Peyer's patch (tissue), 4 donors: ENCODE data around the gene AGAP1. TPM values are rescaled to one million over a fixed set of nuclear protein-coding genes. Genes with fewer than 3 reads are reported as not detected.

Experiments used
- DNase-seq, 3 donors: peaks; one replicate each; pipeline ENCODE4 v3.0.0-alpha.2; 2017 to 2019
- H3K27ac ChIP-seq, 4 donors: fragments of 200-600 bp; sonication (generic); one replicate each; pipeline ENCODE4 v1.5.1; 2016 to 2019
- H3K27me3 ChIP-seq, 2 donors: fragments of 200-600 bp; sonication (generic); one replicate each; pipeline ENCODE4 v1.5.1; 2019
- H3K36me3 ChIP-seq, 3 donors: fragments of 200-600 bp; sonication (generic); one replicate each; pipeline ENCODE4 v1.5.1; 2016 to 2019
- H3K4me1 ChIP-seq, 4 donors: fragments of 200-600 bp; sonication (generic); one replicate each; pipeline ENCODE4 v1.5.1; 2016 to 2019
- H3K4me3 ChIP-seq, 4 donors: fragments of 200-600 bp; sonication (generic); 1 replicate in 3 of 4; 2 replicates in 1 of 4; pipeline ENCODE4 v1.5.1; 2016 to 2019; ENCODE audit warnings: mild to moderate bottlenecking in 1 of 4
- H3K9me3 ChIP-seq, 4 donors: fragments of 200-600 bp; sonication (generic); one replicate each; pipeline ENCODE4 v1.5.1; 2016 to 2019; ENCODE audit warnings: mild to moderate bottlenecking in 1 of 4
- POLR2A ChIP-seq, 2 donors: fragments of 450-650 bp; IDR thresholded peaks; one replicate each; pipeline ENCODE4 v1.5.1; 2017; ENCODE audit warnings: antibody characterized with exemption in 2 of 2, mild to moderate bottlenecking in 2 of 2, moderate library complexity in 2 of 2
- total RNA-seq, 4 donors: library from RNA; depleted of rRNA; stranded (reverse); fragments of >200 nt; gene quantifications; one replicate each; pipeline ENCODE4 v1.1.0, GENCODE V29; 2016
- TF ChIP-seq, protein P1 (sequence below), 6 experiments: fragments of 450-650 bp in 4 of 6; fragments of 200-600 bp in 2 of 6; sonication (generic) in 1 of 6; IDR thresholded peaks; one replicate each; pipeline ENCODE4 v1.5.1; 2017 to 2019; ENCODE audit warnings: antibody characterized with exemption in 6 of 6, mild to moderate bottlenecking in 3 of 6, moderate library complexity in 1 of 6

Gene AGAP1
- total RNA-seq, 4 donors from 2014 or later, result 55.7 to 79.1 (median 66.9) TPM

GRCh38 chr2:236164201-236164924 is 670.5 kb downstream of the AGAP1 start:
- Histone ChIP-seq H3K4me3 (peak overlapping the region in 3 of 4 donors; percentile 19 to 44 (median 29)), H3K36me3 (no peaks in the 10 kb centered on the region), H3K27me3 (peaks cover 0 to 80% of the 10 kb centered on the region in 2 donors), H3K4me1 (peaks cover 0 to 56% (median 4%) of the 10 kb centered on the region in 4 donors), H3K27ac (no peak overlapping the region), H3K9me3 (peaks cover 0 to 6% (median 0%) of the 10 kb centered on the region in 4 donors)
- DNase-seq, result no peak
- TF ChIP-seq POLR2A (IDR thresholded peaks at IDR 0.05), result no peak
- TF ChIP-seq, protein P1, sequence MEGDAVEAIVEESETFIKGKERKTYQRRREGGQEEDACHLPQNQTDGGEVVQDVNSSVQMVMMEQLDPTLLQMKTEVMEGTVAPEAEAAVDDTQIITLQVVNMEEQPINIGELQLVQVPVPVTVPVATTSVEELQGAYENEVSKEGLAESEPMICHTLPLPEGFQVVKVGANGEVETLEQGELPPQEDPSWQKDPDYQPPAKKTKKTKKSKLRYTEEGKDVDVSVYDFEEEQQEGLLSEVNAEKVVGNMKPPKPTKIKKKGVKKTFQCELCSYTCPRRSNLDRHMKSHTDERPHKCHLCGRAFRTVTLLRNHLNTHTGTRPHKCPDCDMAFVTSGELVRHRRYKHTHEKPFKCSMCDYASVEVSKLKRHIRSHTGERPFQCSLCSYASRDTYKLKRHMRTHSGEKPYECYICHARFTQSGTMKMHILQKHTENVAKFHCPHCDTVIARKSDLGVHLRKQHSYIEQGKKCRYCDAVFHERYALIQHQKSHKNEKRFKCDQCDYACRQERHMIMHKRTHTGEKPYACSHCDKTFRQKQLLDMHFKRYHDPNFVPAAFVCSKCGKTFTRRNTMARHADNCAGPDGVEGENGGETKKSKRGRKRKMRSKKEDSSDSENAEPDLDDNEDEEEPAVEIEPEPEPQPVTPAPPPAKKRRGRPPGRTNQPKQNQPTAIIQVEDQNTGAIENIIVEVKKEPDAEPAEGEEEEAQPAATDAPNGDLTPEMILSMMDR (IDR thresholded peaks at IDR 0.05), result no peak

GRCh38 chr2:236164925-236165841 is 671.3 kb downstream of the AGAP1 start:
- no peak for DNase-seq
- H3K27me3 ChIP-seq, result peaks cover 0 to 82% of the 10 kb centered on the region in 2 donors
- no peaks in the 10 kb centered on the region for H3K36me3 ChIP-seq
- TF ChIP-seq POLR2A (IDR thresholded peaks at IDR 0.05), result no peak
- TF ChIP-seq, protein P1 (IDR thresholded peaks at IDR 0.05), result no peak
- H3K4me3 ChIP-seq, result peak overlapping the region in 1 of 4 donors; percentile 44
- H3K9me3 ChIP-seq, result peaks cover 0 to 6% (median 0%) of the 10 kb centered on the region in 4 donors
- H3K4me1 ChIP-seq, result peaks cover 0 to 56% (median 4%) of the 10 kb centered on the region in 4 donors
- no peak overlapping the region for H3K27ac ChIP-seq

DNA sequence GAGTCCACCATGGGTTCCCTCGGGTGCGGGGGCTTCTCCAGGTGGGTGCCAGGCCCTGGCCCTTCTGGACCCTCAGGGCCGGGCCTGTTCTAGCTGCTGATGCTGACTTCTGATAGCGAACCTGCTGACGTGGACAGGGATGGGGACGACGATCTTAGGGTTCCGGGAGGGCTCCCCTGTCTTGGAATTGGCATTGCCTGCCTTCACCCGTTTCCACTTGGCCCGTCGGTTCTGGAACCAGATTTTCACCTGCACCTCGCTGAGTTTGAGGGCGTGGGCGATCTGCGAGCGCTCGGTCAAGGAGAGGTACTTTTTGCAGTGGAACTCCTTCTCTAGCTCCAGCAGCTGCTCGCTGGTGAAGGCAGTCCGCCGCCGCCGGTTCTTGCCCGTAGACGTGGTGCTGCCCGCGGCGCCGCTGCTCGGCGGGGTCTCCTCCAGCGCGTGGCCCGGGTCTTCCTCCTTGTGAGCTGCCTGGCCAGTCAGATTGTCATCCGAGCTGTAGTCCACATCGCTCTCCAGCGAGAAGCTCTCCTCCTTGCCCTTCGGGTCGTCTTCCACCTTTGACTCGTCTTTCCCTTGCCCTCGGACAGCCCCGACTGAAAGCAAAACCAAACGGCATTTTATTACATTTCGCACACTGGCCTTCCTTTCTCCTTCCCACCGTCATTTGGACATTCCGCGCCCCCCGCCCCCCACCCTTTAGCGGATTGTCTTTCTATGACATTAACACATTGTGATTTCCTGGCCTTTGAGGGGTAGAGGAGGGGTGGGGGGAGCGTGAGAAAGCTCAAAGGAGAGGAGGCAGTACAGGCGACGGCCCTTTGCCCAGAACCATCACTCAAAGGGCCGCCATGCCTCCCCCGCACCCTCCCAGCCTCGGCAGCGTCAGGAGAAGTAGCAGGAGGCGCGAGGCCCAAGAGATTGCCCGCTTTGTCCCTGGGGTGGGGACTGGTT is 672.3 kb downstream of the AGAP1 start:
- no peak overlapping the region for H3K27ac ChIP-seq

GRCh38 chr2:236166796-236167296 is 673.0 kb downstream of the AGAP1 start:
- no peak for TF ChIP-seq POLR2A (IDR thresholded peaks at IDR 0.05)
- TF ChIP-seq, protein P1 (IDR thresholded peaks at IDR 0.05), result no peak
- H3K9me3 ChIP-seq, result peaks cover 0 to 6% (median 0%) of the 10 kb centered on the region in 4 donors
- H3K27me3 ChIP-seq, result peaks cover 0 to 88% of the 10 kb centered on the region in 2 donors
- H3K4me1 ChIP-seq, result peaks cover 0 to 64% (median 4%) of the 10 kb centered on the region in 4 donors
- no peaks in the 10 kb centered on the region for H3K36me3 ChIP-seq
- H3K27ac ChIP-seq, result no peak overlapping the region
- DNase-seq, result peak in 1 of 3 donors; percentile 47
- H3K4me3 ChIP-seq, result peak overlapping the region in 3 of 4 donors; percentile 18 to 46 (median 38)

More for the DNA sequence above, 672.3 kb downstream of the AGAP1 start:
- no peak for DNase-seq
- TF ChIP-seq, protein P1 (IDR thresholded peaks at IDR 0.05), result no peak
- no peak for TF ChIP-seq POLR2A (IDR thresholded peaks at IDR 0.05)
- peak overlapping the region in 2 of 4 donors; percentile 33 to 41 for H3K4me3 ChIP-seq
- peaks cover 0 to 85% of the 10 kb centered on the region in 2 donors for H3K27me3 ChIP-seq
- peaks cover 0 to 58% (median 4%) of the 10 kb centered on the region in 4 donors for H3K4me1 ChIP-seq
- H3K36me3 ChIP-seq, result no peaks in the 10 kb centered on the region
- peaks cover 0 to 6% (median 0%) of the 10 kb centered on the region in 4 donors for H3K9me3 ChIP-seq
